Measurements from ENCODE around the gene CHRNA5. TPM values are rescaled to one million over a fixed set of nuclear protein-coding genes. Genes with fewer than 3 reads are reported as not detected.

Gene CHRNA5
- total RNA-seq, 2 donors from 2014 or later = 1.9 to 2.0 TPM

GRCh38 chr15:78573416-78573815 is 8.1 kb downstream of the CHRNA5 start:
- no peaks in the 10 kb centered on the region for H3K9me3 ChIP-seq
- no peaks in the 10 kb centered on the region for H3K27me3 ChIP-seq (replicated peaks; ENCODE audit: insufficient read depth)
- H3K4me1 ChIP-seq (replicated peaks) = no peaks in the 10 kb centered on the region
- no peaks in the 10 kb centered on the region for H3K36me3 ChIP-seq
- no peak overlapping the region for H3K4me3 ChIP-seq
- H3K27ac ChIP-seq = no peak overlapping the region
- 55% methylated on average over 4 of the region's 4 CpGs for WGBS
- TF ChIP-seq POLR2A (IDR thresholded peaks at IDR 0.05) (no peak), POLR2AphosphoS5 (IDR thresholded peaks at IDR 0.05) (no peak), CTCF (IDR thresholded peaks at IDR 0.05) (no peak)
- no peak for DNase-seq (ENCODE audit: low spot score)
- intact Hi-C loops (cut with DNase I) = no loop called here

- intact Hi-C loops (cut with DNase I) = no loop called here
- H3K36me3 ChIP-seq = no peaks in the 10 kb centered on the region
- H3K27me3 ChIP-seq (replicated peaks; ENCODE audit: insufficient read depth) = no peaks in the 10 kb centered on the region
- no peak for TF ChIP-seq POLR2A (IDR thresholded peaks at IDR 0.05)
- TF ChIP-seq POLR2AphosphoS5 (IDR thresholded peaks at IDR 0.05) = no peak
- TF ChIP-seq CTCF (IDR thresholded peaks at IDR 0.05) = no peak
- H3K4me1 ChIP-seq (replicated peaks) = no peaks in the 10 kb centered on the region
- no peaks in the 10 kb centered on the region for H3K9me3 ChIP-seq
- H3K4me3 ChIP-seq = no peak overlapping the region
- no peak overlapping the region for H3K27ac ChIP-seq
- WGBS = 100% methylated on average over 1 of the region's 1 CpG
- DNase-seq (ENCODE audit: low spot score) = no peak
Observed at GRCh38 chr15:78574944-78575343, 9.6 kb downstream of the CHRNA5 start.

GRCh38 chr15:78597583-78597982 is 32.3 kb downstream of the CHRNA5 start:
- DNase-seq (ENCODE audit: low spot score) = no peak
- Histone ChIP-seq H3K4me3 (no peak overlapping the region), H3K4me1 (replicated peaks) (no peaks in the 10 kb centered on the region), H3K27ac (no peak overlapping the region), H3K27me3 (replicated peaks; ENCODE audit: insufficient read depth) (no peaks in the 10 kb centered on the region), H3K9me3 (no peaks in the 10 kb centered on the region), H3K36me3 (no peaks in the 10 kb centered on the region)
- WGBS = 97% methylated on average over 1 of the region's 1 CpG
- intact Hi-C loops (cut with DNase I) = no loop called here
- no peak for TF ChIP-seq POLR2AphosphoS5 (IDR thresholded peaks at IDR 0.05)
- TF ChIP-seq POLR2A (IDR thresholded peaks at IDR 0.05) = no peak
- TF ChIP-seq CTCF (IDR thresholded peaks at IDR 0.05) = no peak

- Histone ChIP-seq H3K27ac (no peak overlapping the region), H3K9me3 (no peaks in the 10 kb centered on the region), H3K36me3 (no peaks in the 10 kb centered on the region), H3K27me3 (replicated peaks; ENCODE audit: insufficient read depth) (no peaks in the 10 kb centered on the region), H3K4me3 (no peak overlapping the region), H3K4me1 (replicated peaks) (no peaks in the 10 kb centered on the region)
- TF ChIP-seq CTCF (IDR thresholded peaks at IDR 0.05) = no peak
- TF ChIP-seq POLR2A (IDR thresholded peaks at IDR 0.05) = no peak
- TF ChIP-seq POLR2AphosphoS5 (IDR thresholded peaks at IDR 0.05) = no peak
- DNase-seq (ENCODE audit: low spot score) = no peak
- 97% methylated on average over 3 of the region's 3 CpGs for WGBS
- intact Hi-C loops (cut with DNase I) = no loop called here
Observed at GRCh38 chr15:78598348-78598747, 33.0 kb downstream of the CHRNA5 start.

- Histone ChIP-seq H3K36me3 (no peaks in the 10 kb centered on the region), H3K27ac (no peak overlapping the region), H3K4me3 (no peak overlapping the region), H3K27me3 (replicated peaks; ENCODE audit: insufficient read depth) (no peaks in the 10 kb centered on the region), H3K4me1 (replicated peaks) (no peaks in the 10 kb centered on the region), H3K9me3 (no peaks in the 10 kb centered on the region)
- intact Hi-C loops (cut with DNase I) = no loop called here
- TF ChIP-seq POLR2A (IDR thresholded peaks at IDR 0.05) = no peak
- no peak for TF ChIP-seq CTCF (IDR thresholded peaks at IDR 0.05)
- no peak for TF ChIP-seq POLR2AphosphoS5 (IDR thresholded peaks at IDR 0.05)
- no peak for DNase-seq (ENCODE audit: low spot score)
Observed at GRCh38 chr15:78599189-78599588, 33.9 kb downstream of the CHRNA5 start.
